Measurements from ENCODE around the gene ADD3. TPM values are rescaled to one million over a fixed set of nuclear protein-coding genes. Genes with fewer than 3 reads are reported as not detected.

ADD3 gene
- total and polyA plus RNA-seq, 2 donors (not counting 3 experiments of a cell fraction or from before 2014, with no cell fraction given), result 14.9 to 55.2 TPM

- H3K4me3 ChIP-seq (replicated peaks in 1 of 3; ENCODE audit: insufficient read depth in 1 of 3, low read depth in 1 of 3, low read length in 3 of 3), result no peak overlapping the region
- no peak overlapping the region for H3K9ac ChIP-seq (replicated peaks; ENCODE audit: extremely low read depth, insufficient read depth, low read length)
- dilution Hi-C loops (cut with MboI; ENCODE audit: extremely low pct_ligation_motif_present, low sequenced_read_pairs), result no loop called here
- no peak overlapping the region for H3K27ac ChIP-seq (ENCODE audit: insufficient read depth, low read depth, low read length)
- ChIA-PET CTCF (interaction anchor here (1.0 kb wide), 1 partner anchor 286 kb away, joined by 3 read pairs; no protein-coding TSS in a partner anchor), POLR2A (no interaction called here)
- TF ChIP-seq EZH2 (IDR thresholded peaks at IDR 0.05; ENCODE audit: borderline replicate concordance, low read depth, low read length, severe bottlenecking) (no peak), GATA2 (IDR thresholded peaks at IDR 0.05; ENCODE audit: insufficient read depth, insufficient read length, low read depth, low read length) (no peak), POLR2AphosphoS5 (IDR thresholded peaks at IDR 0.05; ENCODE audit: insufficient read depth, low read depth, low read length) (no peak), POLR2A (IDR thresholded peaks at IDR 0.05; ENCODE audit: low read depth, low read length) (no peak), FOS (IDR thresholded peaks at IDR 0.05; ENCODE audit: borderline replicate concordance, insufficient read depth, low read length) (no peak), JUN (IDR thresholded peaks at IDR 0.05; ENCODE audit: borderline replicate concordance, insufficient read depth, insufficient read length, low read depth) (no peak), CTCF (IDR thresholded peaks at IDR 0.05; ENCODE audit: extremely low read depth in 1 of 2, insufficient read depth in 1 of 2, low read depth in 1 of 2, low read length in 2 of 2) (no peak), MYC (IDR thresholded peaks at IDR 0.05; ENCODE audit: low read depth, low read length) (no peak), MAX (IDR thresholded peaks at IDR 0.05; ENCODE audit: insufficient read depth, insufficient read length) (no peak)
- no peak for DNase-seq (ENCODE audit: low read depth, low spot score)
- H3K27me3 ChIP-seq (ENCODE audit: control insufficient read depth in 2 of 2, insufficient read depth in 2 of 2, low read length in 2 of 2), result peaks cover 31 to 32% of the 10 kb centered on the region in 2 experiments
- no peaks in the 10 kb centered on the region for H3K9me1 ChIP-seq (replicated peaks; ENCODE audit: control insufficient read depth, extremely low read depth, insufficient read depth, low read length)
- H3K4me1 ChIP-seq (ENCODE audit: control insufficient read depth, extremely low read depth, insufficient read depth, low read length), result peaks cover under 1% of the 10 kb centered on the region
- no peaks in the 10 kb centered on the region for H3K9me3 ChIP-seq (replicated peaks; ENCODE audit: control insufficient read depth, insufficient read depth, low read length)
- BruUV-seq (replicated peaks), result no TSS peak
- no peaks in the 10 kb centered on the region for H3K36me3 ChIP-seq (ENCODE audit: control insufficient read depth in 2 of 2, extremely low read depth in 1 of 2, insufficient read depth in 2 of 2, low read length in 2 of 2)
- no peaks in the 10 kb centered on the region for H4K20me1 ChIP-seq (replicated peaks; ENCODE audit: control insufficient read depth, extremely low read depth, insufficient read depth, low read length)
- intact Hi-C loops (cut with micrococcal nuclease), result no loop called here
- no peak overlapping the region for H2AFZ ChIP-seq (ENCODE audit: low read depth, low read length)
- H3K4me2 ChIP-seq (ENCODE audit: insufficient read depth, low read length), result no peak overlapping the region
- H3K79me2 ChIP-seq (ENCODE audit: control insufficient read depth, insufficient read depth, low read length), result no peaks in the 10 kb centered on the region
- no peak for FAIRE-seq
These were observed 162.6 kb downstream of the ADD3 start for GRCh38 chr10:110170142-110170971.
